A549 (cell line): Measurements from ENCODE around the gene MPC1L. TPM values are rescaled to one million over a fixed set of nuclear protein-coding genes. Genes with fewer than 3 reads are reported as not detected.

Experiments
- ATAC-seq, 2 experiments: fragments of 200-7000 bp in 1 of 2; fragments of >200 bp in 1 of 2; cut with Nextera tagmentation in 1 of 2; cut with Tn5 transposase in 1 of 2; 3 replicates each; pipeline versions ENCODE4 v1.8.0 to v1.9.1; 2018 to 2020; ENCODE audit warnings: mild to moderate bottlenecking in 1 of 2, moderate library complexity in 1 of 2
- CTCF ChIA-PET: fragments of 300-600 bp; sonication (Branson Sonifier 250); formaldehyde crosslinking; extraction: SDS; loops from one replicate; lab custom pipeline; 2021; ENCODE audit warnings: antibody characterized with exemption, inconsistent platforms; lab: Yijun Ruan, JAX
- POLR2A ChIA-PET: fragments of 350-600 bp; formaldehyde crosslinking; extraction: SDS; loops from one replicate; lab custom pipeline; 2021; ENCODE audit warnings: antibody characterized with exemption, inconsistent platforms; lab: Yijun Ruan, JAX
- DNase-seq, 2 experiments: peaks; one replicate each; pipeline versions ENCODE4 v3.0.0 to v3.0.0-alpha.2; 2011 to 2016; ENCODE audit warnings: low read depth in 1 of 2, low spot score in 1 of 2
- FAIRE-seq: peaks from 2 replicates; lab custom pipeline; 2011; peaks lifted over from hg19 to GRCh38; lab: Jason Lieb, UNC
- H3K27ac ChIP-seq, 2 experiments: fragments of >200 bp; sonication (Bioruptor Twin); formaldehyde crosslinking; 3 replicates each; pipeline ENCODE4 v1.5.1; 2016 to 2017
- H3K4me1 ChIP-seq: fragments of >200 bp; sonication (Bioruptor Twin); formaldehyde crosslinking; 3 replicates; pipeline ENCODE4 v1.6.1; 2016
- H3K4me2 ChIP-seq: fragments of >200 bp; sonication (Bioruptor Twin); formaldehyde crosslinking; 3 replicates; pipeline ENCODE4 v1.6.1; 2016
- H3K4me3 ChIP-seq: fragments of >200 bp; sonication (Bioruptor Twin); formaldehyde crosslinking; 3 replicates; pipeline ENCODE4 v1.5.1; 2016
- H3K9me3 ChIP-seq: fragments of >200 bp; sonication (Bioruptor Twin); formaldehyde crosslinking; 3 replicates; pipeline ENCODE4 v1.6.1; 2016
- ATOH8 ChIP-seq: fragments of 250-450 bp; sonication (Bioruptor Pico); IDR thresholded peaks from 2 replicates; pipeline ENCODE4 v1.5.0; 2020; ENCODE audit warnings: low read depth, mild to moderate bottlenecking, moderate library complexity
- BHLHE40 ChIP-seq: IDR thresholded peaks from 2 replicates; pipeline ENCODE4 v1.6.1; 2012; ENCODE audit warnings: low read depth, low read length, inconsistent platforms
- CBX2 ChIP-seq: fragments of 200-600 bp; sonication (generic); IDR thresholded peaks from 2 replicates; pipeline ENCODE4 v1.6.1; 2016; ENCODE audit warnings: low read depth, mild to moderate bottlenecking, borderline replicate concordance
- CTCF ChIP-seq: fragments of >200 bp; sonication (Bioruptor Twin); formaldehyde crosslinking; IDR thresholded peaks from 3 replicates; pipeline ENCODE4 v1.5.1; 2016
- ESRRA ChIP-seq: fragments of 150-350 bp; IDR thresholded peaks from 2 replicates; pipeline ENCODE4 v1.6.1; 2014; ENCODE audit warnings: mild to moderate bottlenecking, low read length, borderline replicate concordance
- FOXS1 ChIP-seq: fragments of 250-450 bp; sonication (Bioruptor Pico); IDR thresholded peaks from 2 replicates; pipeline ENCODE4 v1.5.0; 2020; ENCODE audit warnings: mild to moderate bottlenecking, moderate library complexity
- HEYL ChIP-seq: fragments of 250-450 bp; sonication (Bioruptor Pico); IDR thresholded peaks from 2 replicates; pipeline ENCODE4 v1.8.0; 2021; ENCODE audit warnings: mild to moderate bottlenecking, moderate library complexity
- HMGXB4 ChIP-seq: fragments of 250-450 bp; sonication (Bioruptor Pico); IDR thresholded peaks from 2 replicates; pipeline ENCODE4 v1.5.0; 2021; ENCODE audit warnings: mild to moderate bottlenecking, moderate library complexity, borderline replicate concordance
- NPAS2 ChIP-seq: fragments of 250-450 bp; sonication (Bioruptor Pico); IDR thresholded peaks from 2 replicates; pipeline ENCODE4 v1.8.0; 2022; ENCODE audit warnings: mild to moderate bottlenecking, moderate library complexity, borderline replicate concordance
- NR3C1 ChIP-seq: fragments of >200 bp; sonication (Bioruptor Twin); formaldehyde crosslinking; IDR thresholded peaks from 3 replicates; pipeline ENCODE4 v1.6.1; 2017
- RCOR1 ChIP-seq: fragments of 150-350 bp; IDR thresholded peaks from 2 replicates; pipeline ENCODE4 v1.6.1; 2014; ENCODE audit warnings: antibody characterized with exemption, low read length, low read depth
- REST ChIP-seq: fragments of 200-600 bp; sonication (generic); IDR thresholded peaks from 2 replicates; pipeline ENCODE4 v1.6.1; 2016; ENCODE audit warnings: antibody characterized with exemption, mild to moderate bottlenecking, moderate library complexity
- RNF2 ChIP-seq: fragments of 200-600 bp; sonication (generic); IDR thresholded peaks from 2 replicates; pipeline ENCODE4 v1.6.1; 2016; ENCODE audit warnings: low read depth, mild to moderate bottlenecking, antibody characterized with exemption, moderate library complexity, borderline replicate concordance
- SMC3 ChIP-seq: fragments of >200 bp; sonication (Bioruptor Twin); formaldehyde crosslinking; IDR thresholded peaks from 3 replicates; pipeline ENCODE4 v1.6.1; 2018; ENCODE audit warnings: inconsistent platforms
- ZC3H11A ChIP-seq: fragments of 450-650 bp; IDR thresholded peaks from 2 replicates; pipeline ENCODE4 v1.6.1; 2014; ENCODE audit warnings: antibody characterized with exemption, mild to moderate bottlenecking
- WGBS: methylation state at CpG from one replicate; pipeline ENCODE4 v1.1.6; 2017; ENCODE audit errors: missing lambda C conversion rate; 5-methylcytosine and 5-hydroxymethylcytosine counted together
- polyA plus RNA-seq, 4 experiments: library from polyadenylated mRNA; depleted of rRNA in 3 of 4; stranded (reverse); fragments of >200 nt; fragmentation: RNase III in 1 of 4; extraction: RNeasy Plus Mini Kit Qiagen cat#74134 plus additional on column Dnase treatment in 1 of 4; gene quantifications; 2 replicates in 3 of 4; 3 replicates in 1 of 4; pipeline ENCODE4 v1.2.3, GENCODE V29; 2011 to 2017

Gene MPC1L
- polyA plus RNA-seq, 2 of the 4 experiments (the other 2 are of a cell fraction) = not detected

GRCh38 chrX:40607381-40607780 lies 15.8 kb upstream of the MPC1L start:
- no peak overlapping the region for H3K4me2 ChIP-seq
- H3K9me3 ChIP-seq = no peaks in the 10 kb centered on the region
- H3K4me1 ChIP-seq = peaks cover 14% of the 10 kb centered on the region
- FAIRE-seq = no peak
- WGBS = 84% methylated on average over 3 of the region's 3 CpGs
- no peak overlapping the region for H3K27ac ChIP-seq
- DNase-seq = no peak
- ChIA-PET POLR2A (no interaction called here), CTCF (interaction anchor here (1.4 kb wide), 1 partner anchor 63 kb away, joined by 3 read pairs; no protein-coding TSS in a partner anchor)
- TF ChIP-seq BHLHE40 (no peak), HEYL (CRISPR knock-in tag) (no peak), NPAS2 (CRISPR knock-in tag) (no peak), HMGXB4 (CRISPR knock-in tag) (no peak), REST (no peak), CTCF (no peak)
- ATAC-seq = no peak
- H3K4me3 ChIP-seq = no peak overlapping the region

- WGBS = 38% methylated on average over 4 of the region's 4 CpGs
- ChIA-PET CTCF (interaction anchor here (0.9 to 1.9 kb wide), 2 partner anchors 9 to 68 kb away, joined by 3 to 6 read pairs; no protein-coding TSS in a partner anchor), POLR2A (no interaction called here)
- no peak for DNase-seq
- Histone ChIP-seq H3K4me3 (no peak overlapping the region), H3K9me3 (no peaks in the 10 kb centered on the region), H3K4me2 (peak overlapping the region; percentile 35), H3K27ac (peak overlapping the region in 1 of 2 experiments; percentile 31; a peak in 1 of 6 replicates), H3K4me1 (peaks cover 17% of the 10 kb centered on the region)
- no peak for ATAC-seq
- TF ChIP-seq RNF2 = no peak
- TF ChIP-seq SMC3 = no peak
- no peak for TF ChIP-seq ATOH8 (CRISPR knock-in tag)
- no peak for TF ChIP-seq FOXS1 (CRISPR knock-in tag)
- no peak for TF ChIP-seq CBX2
- no peak for TF ChIP-seq ESRRA
- no peak for TF ChIP-seq NR3C1
- TF ChIP-seq RCOR1 = no peak
- TF ChIP-seq ZC3H11A = no peak
- no peak for FAIRE-seq
Observed at GRCh38 chrX:40612511-40612910, 10.7 kb upstream of the MPC1L start.
